ENCODE measurements around the gene ODAD3.
"Not testable (repeated sequence)": the region's sequence is repeated elsewhere in the genome, so short reads cannot be mapped to it uniquely, and the experiment has no call there.

The ODAD3 gene

GRCh38 chr19:11475343-11475742 is 40.4 kb upstream of the ODAD3 start:
- H3K4me3 Mint-ChIP-seq; H3K27ac Mint-ChIP-seq (ENCODE audit: low read depth); DNase-seq (ENCODE audit: low spot score in 2 of 2); ATAC-seq (replicated peaks; ENCODE audit: extremely low read depth, poor library complexity, severe bottlenecking); H3K9me3 Mint-ChIP-seq; H3K36me3 Mint-ChIP-seq (ENCODE audit: insufficient read depth); H3K4me1 Mint-ChIP-seq: not testable (repeated sequence)
- peaks cover 22% of the 10 kb centered on the region for H3K27me3 Mint-ChIP-seq

- Mint-ChIP-seq H3K4me3 (no peak overlapping the region), H3K36me3 (ENCODE audit: insufficient read depth) (no peaks in the 10 kb centered on the region), H3K27me3 (peaks cover 14% of the 10 kb centered on the region), H3K4me1 (no peaks in the 10 kb centered on the region), H3K9me3 (no peaks in the 10 kb centered on the region), H3K27ac (ENCODE audit: low read depth) (no peak overlapping the region)
- no peak for ATAC-seq (replicated peaks; ENCODE audit: extremely low read depth, poor library complexity, severe bottlenecking)
- DNase-seq (ENCODE audit: low spot score in 2 of 2): no peak
Measured at GRCh38 chr19:11473725-11474124, 38.8 kb upstream of the ODAD3 start.

- H3K4me3 Mint-ChIP-seq; H3K4me1 Mint-ChIP-seq; H3K36me3 Mint-ChIP-seq (ENCODE audit: insufficient read depth); H3K9me3 Mint-ChIP-seq; ATAC-seq (replicated peaks; ENCODE audit: extremely low read depth, poor library complexity, severe bottlenecking); DNase-seq (ENCODE audit: low spot score in 2 of 2); H3K27ac Mint-ChIP-seq (ENCODE audit: low read depth): not testable (repeated sequence)
- H3K27me3 Mint-ChIP-seq: peaks cover 11% of the 10 kb centered on the region
Measured at GRCh38 chr19:11468266-11468845, 33.4 kb upstream of the ODAD3 start.

DNA sequence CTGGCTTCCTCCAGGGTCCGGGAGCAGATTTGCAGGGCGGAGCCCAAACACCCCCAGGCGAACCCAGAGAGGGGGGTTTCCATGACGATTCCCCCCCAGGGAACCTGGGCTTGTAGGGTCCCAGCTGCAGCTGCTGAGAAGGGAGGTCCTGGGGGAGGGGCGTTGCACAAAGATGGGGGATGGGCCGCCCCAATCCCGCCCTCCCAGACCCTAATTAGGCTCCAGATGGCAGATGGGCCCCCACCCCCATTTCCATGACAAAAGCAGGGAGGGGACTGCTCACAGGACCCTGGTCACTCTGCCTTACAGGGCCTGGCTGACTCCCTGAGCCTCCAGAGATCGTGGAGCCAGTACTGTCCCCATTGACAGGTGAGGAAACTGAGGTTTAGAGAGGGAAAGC is 30.7 kb upstream of the ODAD3 start:
- H3K27me3 Mint-ChIP-seq: peaks cover 4% of the 10 kb centered on the region
- H3K9me3 Mint-ChIP-seq: no peaks in the 10 kb centered on the region
- no peak for ATAC-seq (replicated peaks; ENCODE audit: extremely low read depth, poor library complexity, severe bottlenecking)
- no peaks in the 10 kb centered on the region for H3K4me1 Mint-ChIP-seq
- peaks cover 2% of the 10 kb centered on the region for H3K36me3 Mint-ChIP-seq (ENCODE audit: insufficient read depth)
- no peak overlapping the region for H3K27ac Mint-ChIP-seq (ENCODE audit: low read depth)
- H3K4me3 Mint-ChIP-seq: no peak overlapping the region
- no peak for DNase-seq (ENCODE audit: low spot score in 2 of 2)

- H3K27me3 Mint-ChIP-seq: peaks cover 14% of the 10 kb centered on the region
- H3K4me1 Mint-ChIP-seq: no peaks in the 10 kb centered on the region
- H3K4me3 Mint-ChIP-seq: no peak overlapping the region
- H3K36me3 Mint-ChIP-seq (ENCODE audit: insufficient read depth): peaks cover 2% of the 10 kb centered on the region
- H3K27ac Mint-ChIP-seq (ENCODE audit: low read depth): no peak overlapping the region
- no peak for ATAC-seq (replicated peaks; ENCODE audit: extremely low read depth, poor library complexity, severe bottlenecking)
- DNase-seq (ENCODE audit: low spot score in 2 of 2): no peak
- H3K9me3 Mint-ChIP-seq: no peaks in the 10 kb centered on the region
Measured at GRCh38 chr19:11464333-11465265, 29.7 kb upstream of the ODAD3 start.

DNA sequence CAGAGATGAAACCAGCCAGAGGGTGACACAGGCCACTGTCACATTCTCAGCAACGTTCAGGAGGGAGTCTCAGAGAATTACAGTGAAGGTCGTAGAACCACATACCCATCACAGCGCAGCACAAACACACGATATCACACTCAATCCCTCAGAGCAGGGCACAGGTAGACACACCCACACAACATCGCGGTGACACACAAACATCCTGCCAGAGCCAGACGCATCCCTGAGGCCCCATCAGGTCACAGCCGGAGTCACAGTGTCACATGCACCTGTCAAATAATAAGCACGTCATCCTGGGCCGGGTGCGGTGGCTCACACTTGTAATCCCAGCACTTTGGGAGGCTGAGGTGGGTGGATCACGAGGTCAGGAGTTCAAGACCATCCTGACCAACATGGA is 28.5 kb upstream of the ODAD3 start:
- peaks cover 20% of the 10 kb centered on the region for H3K27me3 Mint-ChIP-seq
- no peak overlapping the region for H3K4me3 Mint-ChIP-seq
- ATAC-seq (replicated peaks; ENCODE audit: extremely low read depth, poor library complexity, severe bottlenecking): peak; percentile 60
- no peak for DNase-seq (ENCODE audit: low spot score in 2 of 2)
- no peaks in the 10 kb centered on the region for H3K9me3 Mint-ChIP-seq
- no peak overlapping the region for H3K27ac Mint-ChIP-seq (ENCODE audit: low read depth)
- peaks cover 2% of the 10 kb centered on the region for H3K36me3 Mint-ChIP-seq (ENCODE audit: insufficient read depth)
- no peaks in the 10 kb centered on the region for H3K4me1 Mint-ChIP-seq

- no peak for DNase-seq (ENCODE audit: low spot score in 2 of 2)
- peaks cover 25% of the 10 kb centered on the region for H3K27me3 Mint-ChIP-seq
- no peak for ATAC-seq (replicated peaks; ENCODE audit: extremely low read depth, poor library complexity, severe bottlenecking)
- H3K4me1 Mint-ChIP-seq: no peaks in the 10 kb centered on the region
- no peak overlapping the region for H3K4me3 Mint-ChIP-seq
- peaks cover 4% of the 10 kb centered on the region for H3K36me3 Mint-ChIP-seq (ENCODE audit: insufficient read depth)
- no peaks in the 10 kb centered on the region for H3K9me3 Mint-ChIP-seq
- H3K27ac Mint-ChIP-seq (ENCODE audit: low read depth): no peak overlapping the region
Measured at GRCh38 chr19:11461453-11461852, 26.5 kb upstream of the ODAD3 start.

DNA sequence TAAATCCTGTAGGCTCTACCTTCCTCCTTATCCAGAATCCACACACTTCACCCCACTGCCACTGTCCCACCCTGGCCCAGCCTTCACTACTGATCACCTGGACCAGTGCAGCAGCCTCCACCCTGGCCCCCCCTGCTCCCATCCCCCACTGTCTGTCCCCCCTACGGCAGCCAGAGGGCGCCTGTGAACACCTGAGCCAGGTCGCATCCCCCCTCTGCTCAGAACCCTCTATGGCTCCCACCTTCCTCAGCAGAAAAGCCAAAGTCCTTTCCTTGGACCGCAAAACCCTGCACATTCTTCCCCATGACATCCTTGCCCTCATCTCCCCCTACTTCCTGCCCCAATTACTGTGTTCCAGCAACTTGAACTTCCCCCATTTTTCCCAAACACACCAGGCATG is 25.3 kb upstream of the ODAD3 start:
- Mint-ChIP-seq H3K9me3 (no peaks in the 10 kb centered on the region), H3K27ac (ENCODE audit: low read depth) (no peak overlapping the region), H3K36me3 (ENCODE audit: insufficient read depth) (peaks cover 2% of the 10 kb centered on the region), H3K27me3 (peaks cover 25% of the 10 kb centered on the region), H3K4me1 (no peaks in the 10 kb centered on the region), H3K4me3 (no peak overlapping the region)
- ATAC-seq (replicated peaks; ENCODE audit: extremely low read depth, poor library complexity, severe bottlenecking): no peak
- no peak for DNase-seq (ENCODE audit: low spot score in 2 of 2)

DNA sequence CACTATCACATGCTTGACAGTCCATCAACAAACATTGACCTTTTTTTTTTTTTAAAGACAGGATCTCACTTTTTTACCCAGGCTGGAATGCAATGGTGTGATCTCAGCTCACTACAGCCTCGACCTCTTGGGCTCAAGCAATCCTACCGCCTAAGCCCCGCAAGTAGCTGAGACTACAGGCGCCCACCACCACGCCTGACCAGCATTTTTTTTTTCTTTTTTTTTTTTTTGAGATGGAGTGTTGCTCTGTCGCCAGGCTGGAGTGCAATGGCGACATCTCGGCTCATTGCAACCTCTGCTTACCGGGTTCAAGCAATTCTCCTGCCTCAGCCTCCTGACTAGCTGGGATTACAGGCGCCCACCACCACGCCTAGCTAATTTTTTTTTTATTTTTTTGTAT is 24.0 kb upstream of the ODAD3 start:
- not testable (repeated sequence) for H3K4me3 Mint-ChIP-seq; H3K9me3 Mint-ChIP-seq; H3K27ac Mint-ChIP-seq (ENCODE audit: low read depth); H3K36me3 Mint-ChIP-seq (ENCODE audit: insufficient read depth); H3K4me1 Mint-ChIP-seq; ATAC-seq (replicated peaks; ENCODE audit: extremely low read depth, poor library complexity, severe bottlenecking); DNase-seq (ENCODE audit: low spot score in 2 of 2)
- peaks cover 25% of the 10 kb centered on the region for H3K27me3 Mint-ChIP-seq

DNA sequence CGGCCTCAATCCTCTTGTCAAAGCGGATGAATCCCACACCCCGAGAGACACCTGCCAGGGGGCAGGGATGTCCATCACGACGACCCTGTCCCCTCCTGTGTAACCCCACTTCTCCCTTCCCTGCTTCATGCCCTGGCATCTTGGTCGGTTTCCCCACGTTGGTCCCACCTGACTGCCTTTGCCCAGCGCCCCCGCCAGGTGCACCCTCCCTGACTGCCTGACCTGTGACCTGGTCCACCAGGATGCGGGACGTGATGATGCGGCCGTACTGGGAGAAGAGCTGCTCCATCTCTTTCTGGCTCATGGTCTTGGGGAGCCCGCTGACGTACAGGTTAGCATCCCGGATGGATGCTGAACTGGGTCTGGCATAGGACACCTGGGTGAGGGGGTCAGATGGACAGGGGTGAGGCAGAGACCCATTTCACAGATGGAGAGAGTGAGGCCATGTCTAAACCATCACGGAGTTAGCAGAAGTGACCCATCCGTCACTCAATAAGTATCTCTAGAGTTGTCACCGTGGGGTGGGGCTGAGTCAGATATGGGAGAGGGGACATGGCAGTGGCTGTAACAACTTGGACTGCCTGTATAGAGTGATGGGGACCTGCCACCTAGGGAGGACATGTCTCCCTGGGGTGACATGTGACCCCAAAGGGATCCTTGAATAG is 23.4 kb upstream of the ODAD3 start:
- no peak overlapping the region for H3K27ac Mint-ChIP-seq (ENCODE audit: low read depth)
- no peaks in the 10 kb centered on the region for H3K9me3 Mint-ChIP-seq
- ATAC-seq (replicated peaks; ENCODE audit: extremely low read depth, poor library complexity, severe bottlenecking): no peak
- H3K36me3 Mint-ChIP-seq (ENCODE audit: insufficient read depth): peaks cover 2% of the 10 kb centered on the region
- DNase-seq (ENCODE audit: low spot score in 2 of 2): no peak
- H3K27me3 Mint-ChIP-seq: peaks cover 25% of the 10 kb centered on the region
- H3K4me1 Mint-ChIP-seq: no peaks in the 10 kb centered on the region
- H3K4me3 Mint-ChIP-seq: no peak overlapping the region

DNA sequence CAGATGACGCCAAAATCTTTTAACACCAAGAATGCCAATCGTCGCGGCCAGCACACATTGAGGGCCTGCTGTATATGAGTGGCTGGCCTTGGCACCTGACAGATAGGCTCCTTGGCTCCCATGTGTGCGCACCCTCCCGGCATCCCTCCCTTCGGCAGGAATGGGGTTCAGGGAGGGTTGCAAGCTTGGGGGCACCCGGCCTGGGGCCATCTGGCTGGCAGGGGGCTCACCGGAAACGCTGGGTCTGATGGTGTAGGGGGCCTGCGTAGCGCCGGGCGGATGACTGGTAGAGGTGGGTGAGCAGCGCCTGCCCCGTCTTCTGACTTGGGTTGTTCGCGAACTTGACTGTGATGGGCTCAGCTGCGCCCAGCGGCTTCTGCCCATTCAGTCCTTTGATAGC is 22.9 kb upstream of the ODAD3 start:
- no peak for ATAC-seq (replicated peaks; ENCODE audit: extremely low read depth, poor library complexity, severe bottlenecking)
- Mint-ChIP-seq H3K36me3 (ENCODE audit: insufficient read depth) (peaks cover 2% of the 10 kb centered on the region), H3K9me3 (no peaks in the 10 kb centered on the region), H3K27me3 (peaks cover 25% of the 10 kb centered on the region), H3K27ac (ENCODE audit: low read depth) (no peak overlapping the region), H3K4me1 (no peaks in the 10 kb centered on the region), H3K4me3 (no peak overlapping the region)
- no peak for DNase-seq (ENCODE audit: low spot score in 2 of 2)

- Mint-ChIP-seq H3K36me3 (ENCODE audit: insufficient read depth) (peaks cover 2% of the 10 kb centered on the region), H3K27me3 (peaks cover 25% of the 10 kb centered on the region), H3K4me3 (no peak overlapping the region), H3K9me3 (no peaks in the 10 kb centered on the region), H3K4me1 (no peaks in the 10 kb centered on the region), H3K27ac (ENCODE audit: low read depth) (no peak overlapping the region)
- ATAC-seq (replicated peaks; ENCODE audit: extremely low read depth, poor library complexity, severe bottlenecking): no peak
- DNase-seq (ENCODE audit: low spot score in 2 of 2): no peak
Measured at GRCh38 chr19:11457115-11457514, 22.2 kb upstream of the ODAD3 start.

GRCh38 chr19:11456659-11457058 is 21.7 kb upstream of the ODAD3 start:
- H3K27ac Mint-ChIP-seq (ENCODE audit: low read depth): no peak overlapping the region
- H3K36me3 Mint-ChIP-seq (ENCODE audit: insufficient read depth): peaks cover 2% of the 10 kb centered on the region
- DNase-seq (ENCODE audit: low spot score in 2 of 2): no peak
- peaks cover 25% of the 10 kb centered on the region for H3K27me3 Mint-ChIP-seq
- ATAC-seq (replicated peaks; ENCODE audit: extremely low read depth, poor library complexity, severe bottlenecking): no peak
- no peaks in the 10 kb centered on the region for H3K4me1 Mint-ChIP-seq
- no peak overlapping the region for H3K4me3 Mint-ChIP-seq
- no peaks in the 10 kb centered on the region for H3K9me3 Mint-ChIP-seq

All from central memory CD8-positive, alpha-beta T cell (primary cell).